Measurements from ENCODE around the gene DMD.

GRCh38 chrX:31796624-31797023 lies 1414.7 kb downstream of the DMD start:
- no peak for TF ChIP-seq CTCF (IDR thresholded peaks at IDR 0.05)
- TF ChIP-seq POLR2A (IDR thresholded peaks at IDR 0.05) = no peak
